SU-DHL-6 (cell line): Measurements from ENCODE around the gene KLHL36.

Experiments used
- H2AFZ ChIP-seq: fragments of 200-600 bp; sonication (generic); 2 replicates; pipeline ENCODE4 v1.6.1; 2014; ENCODE audit warnings: low read depth, mild to moderate bottlenecking, moderate library complexity, mixed read lengths, antibody characterized with exemption, low read length; ENCODE audit not compliant: severe bottlenecking
- H3F3A ChIP-seq: fragments of 200-600 bp; shearing (Covaris generic); 2 replicates; pipeline ENCODE4 v1.6.0; 2016; ENCODE audit warnings: antibody characterized with exemption, mild to moderate bottlenecking; ENCODE audit not compliant: insufficient read depth
- H3K27ac ChIP-seq: fragments of 200-600 bp; sonication (generic); 2 replicates; pipeline ENCODE4 v1.5.1; 2016; ENCODE audit warnings: low read depth, mild to moderate bottlenecking, low read length, moderate library complexity, mixed read lengths
- H3K27me3 ChIP-seq: fragments of 200-600 bp; sonication (generic), shearing (Covaris generic); 2 replicates; pipeline ENCODE4 v1.6.0; 2014; ENCODE audit warnings: mild to moderate bottlenecking, low read length
- H3K36me3 ChIP-seq: fragments of 200-600 bp; sonication (generic); 2 replicates; pipeline ENCODE4 v1.6.1; 2014; ENCODE audit warnings: mild to moderate bottlenecking, low read length, mixed read lengths
- H3K4me2 ChIP-seq: fragments of 300-600, 200-600 bp; shearing (Covaris generic), sonication (generic); 2 replicates; pipeline ENCODE4 v1.6.0; 2014; ENCODE audit warnings: low read length, low read depth, mild to moderate bottlenecking; ENCODE audit not compliant: poor library complexity, severe bottlenecking
- H3K4me3 ChIP-seq: fragments of 200-600 bp; sonication (generic); 2 replicates; pipeline ENCODE4 v1.5.1; 2014; ENCODE audit warnings: antibody characterized with exemption, low read length, mild to moderate bottlenecking, mixed read lengths; ENCODE audit not compliant: insufficient read depth, poor library complexity, severe bottlenecking
- H3K79me2 ChIP-seq: fragments of 200-600 bp; sonication (generic); 2 replicates; pipeline ENCODE4 v1.6.1; 2014; ENCODE audit warnings: mild to moderate bottlenecking, low read length, moderate library complexity; ENCODE audit not compliant: insufficient read depth
- H3K9ac ChIP-seq: fragments of 200-600 bp; sonication (generic); 2 replicates; pipeline ENCODE4 v1.7.0; 2014; ENCODE audit warnings: mild to moderate bottlenecking, low read length
- H3K9me2 ChIP-seq: fragments of 200-600 bp; sonication (generic); replicated peaks from 2 replicates; pipeline ENCODE4 v1.6.1; 2014; ENCODE audit warnings: low read length; ENCODE audit not compliant: insufficient read depth
- H3K9me3 ChIP-seq: fragments of 200-600 bp; sonication (generic); 2 replicates; pipeline ENCODE4 v1.6.1; 2014; ENCODE audit warnings: low read length, mixed read lengths; ENCODE audit not compliant: insufficient read depth
- H4K20me1 ChIP-seq: fragments of 200-600 bp; sonication (generic); 2 replicates; pipeline ENCODE4 v1.6.1; 2014; ENCODE audit warnings: low read depth, mild to moderate bottlenecking, antibody characterized with exemption, low read length, moderate library complexity, mixed read lengths
- CTCF ChIP-seq: fragments of 200-600 bp; sonication (generic); IDR thresholded peaks from one replicate; pipeline ENCODE4 v1.5.1; 2017; ENCODE audit warnings: antibody characterized with exemption, mild to moderate bottlenecking, low read length, moderate library complexity; ENCODE audit not compliant: insufficient read depth, poor library complexity, severe bottlenecking
- EZH2phosphoT487 ChIP-seq: fragments of 200-600 bp; sonication (generic), shearing (Covaris generic); conservative IDR thresholded peaks from 2 replicates; pipeline ENCODE4 v1.6.1; 2018; ENCODE audit warnings: mild to moderate bottlenecking, antibody characterized with exemption, low read length, moderate library complexity, mixed read lengths

Gene KLHL36

GRCh38 chr16:84647828-84648594 is at the start of gene KLHL36:
Gene KLHL36, plus strand, starts transcription at chr16:84648511. Its CDS starts 2,357 bp downstream, at chr16:84650868.
- TF ChIP-seq EZH2phosphoT487, result no peak
- TF ChIP-seq CTCF, result no peak
- Histone ChIP-seq H3K27me3 (no peaks in the 10 kb centered on the region), H2AFZ (peak within 1 kb of the TSS; percentile 66), H3K9me2 (no peaks in the 10 kb centered on the region), H3K9ac (peak within 1 kb of the TSS; percentile 59), H3K9me3 (no peaks in the 10 kb centered on the region), H3F3A (no peaks in the 10 kb centered on the region), H3K4me3 (peak within 1 kb of the TSS; percentile 71), H4K20me1 (no peaks in the 10 kb centered on the region), H3K36me3 (0 out of 2 replicates have a peak, but pooled peaks cover 5% of the 10 kb centered on the region), H3K4me2 (peak within 1 kb of the TSS; percentile 67), H3K79me2 (no peaks in the 10 kb centered on the region), H3K27ac (no peak within 1 kb of the TSS)

GRCh38 chr16:84599521-84600202 is 48.6 kb upstream of the KLHL36 start:
- Histone ChIP-seq H3K79me2 (peaks cover 78% of the 10 kb centered on the region), H2AFZ (no peak overlapping the region), H3K9me2 (no peaks in the 10 kb centered on the region), H3K9ac (peak overlapping the region; percentile 55), H3K4me3 (peak overlapping the region; percentile 28), H4K20me1 (no peaks in the 10 kb centered on the region), H3K27me3 (no peaks in the 10 kb centered on the region), H3K4me2 (peak overlapping the region; percentile 69), H3K9me3 (no peaks in the 10 kb centered on the region), H3K36me3 (no peaks in the 10 kb centered on the region), H3F3A (peaks cover 56% of the 10 kb centered on the region), H3K27ac (peak overlapping the region; percentile 94)
- TF ChIP-seq CTCF, result no peak
- no peak for TF ChIP-seq EZH2phosphoT487

- peaks cover 53% of the 10 kb centered on the region for H3F3A ChIP-seq
- H2AFZ ChIP-seq, result peak overlapping the region; percentile 22
- TF ChIP-seq CTCF, result no peak
- TF ChIP-seq EZH2phosphoT487, result no peak
- no peaks in the 10 kb centered on the region for H3K9me2 ChIP-seq
- H3K79me2 ChIP-seq, result peaks cover 78% of the 10 kb centered on the region
- H3K27ac ChIP-seq, result peak overlapping the region; percentile 94
- no peaks in the 10 kb centered on the region for H3K9me3 ChIP-seq
- no peaks in the 10 kb centered on the region for H4K20me1 ChIP-seq
- peak overlapping the region; percentile 69 for H3K4me2 ChIP-seq
- H3K9ac ChIP-seq, result peak overlapping the region; percentile 55
- H3K4me3 ChIP-seq, result peak overlapping the region; percentile 28
- H3K36me3 ChIP-seq, result no peaks in the 10 kb centered on the region
- no peaks in the 10 kb centered on the region for H3K27me3 ChIP-seq
These were observed 47.7 kb upstream of the KLHL36 start for GRCh38 chr16:84600343-84601229.
